GM12891 (cell line): Measurements from ENCODE around the gene SLC44A2.
A peak's percentile ranks its signal among the peaks of the same experiment; 100 is the strongest.
"Not testable (repeated sequence)": the region's sequence is repeated elsewhere in the genome, so short reads cannot be mapped to it uniquely, and the experiment has no call there.

Experiments used
- DNase-seq: peaks from one replicate; pipeline ENCODE4 v3.0.0; 2011; ENCODE audit warnings: low spot score; ENCODE audit not compliant: insufficient read length
- FAIRE-seq: peaks from 2 replicates; lab custom pipeline; 2011; peaks lifted over from hg19 to GRCh38; lab: Jason Lieb, UNC
- PAX5 ChIP-seq: IDR thresholded peaks from 2 replicates; pipeline ENCODE4 v1.6.1; 2011; ENCODE audit warnings: low read length, moderate library complexity, mild to moderate bottlenecking; ENCODE audit not compliant: insufficient read depth, severe bottlenecking
- POLR2A ChIP-seq: IDR thresholded peaks from 2 replicates; pipeline ENCODE4 v1.6.1; 2011; ENCODE audit warnings: low read depth, low read length, control low read depth
- POLR2AphosphoS5 ChIP-seq: IDR thresholded peaks from 2 replicates; pipeline ENCODE4 v1.6.1; 2011; ENCODE audit warnings: low read depth, low read length, control low read depth
- POU2F2 ChIP-seq: IDR thresholded peaks from 2 replicates; pipeline ENCODE4 v1.6.1; 2011; ENCODE audit warnings: low read depth, mild to moderate bottlenecking, control low read depth, low read length, moderate library complexity
- SPI1 ChIP-seq: IDR thresholded peaks from 2 replicates; pipeline ENCODE4 v1.6.1; 2011; ENCODE audit warnings: low read depth, low read length, control low read depth
- TAF1 ChIP-seq: IDR thresholded peaks from 2 replicates; pipeline ENCODE4 v1.6.1; 2011; ENCODE audit warnings: low read depth, low read length, control low read depth

The SLC44A2 gene

DNA sequence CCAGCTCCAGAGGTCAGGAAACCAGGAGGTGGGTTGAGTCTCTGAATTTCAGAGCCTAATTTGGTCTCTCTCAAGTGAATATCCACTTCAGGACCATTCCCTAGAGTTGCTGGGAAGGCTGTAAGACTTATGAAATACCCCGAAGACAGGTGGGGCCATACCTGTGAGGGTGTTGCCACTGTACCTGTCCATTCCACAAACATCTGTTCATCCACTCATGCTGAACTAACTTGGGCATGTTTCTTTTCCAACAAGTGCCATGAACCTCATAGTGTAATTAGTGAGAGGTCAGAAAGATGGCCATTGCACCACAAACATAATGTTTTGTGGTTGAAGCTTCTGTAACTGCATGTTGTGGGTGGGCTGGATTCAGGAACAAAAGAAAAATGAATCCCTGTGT lies 36.6 kb downstream of the SLC44A2 start:
- FAIRE-seq (no peak), DNase-seq (no peak)
- no peak for TF ChIP-seq TAF1
- no peak for TF ChIP-seq POU2F2
- TF ChIP-seq POLR2A, result no peak
- no peak for TF ChIP-seq PAX5
- TF ChIP-seq POLR2AphosphoS5, result no peak
- TF ChIP-seq SPI1, result no peak

DNA sequence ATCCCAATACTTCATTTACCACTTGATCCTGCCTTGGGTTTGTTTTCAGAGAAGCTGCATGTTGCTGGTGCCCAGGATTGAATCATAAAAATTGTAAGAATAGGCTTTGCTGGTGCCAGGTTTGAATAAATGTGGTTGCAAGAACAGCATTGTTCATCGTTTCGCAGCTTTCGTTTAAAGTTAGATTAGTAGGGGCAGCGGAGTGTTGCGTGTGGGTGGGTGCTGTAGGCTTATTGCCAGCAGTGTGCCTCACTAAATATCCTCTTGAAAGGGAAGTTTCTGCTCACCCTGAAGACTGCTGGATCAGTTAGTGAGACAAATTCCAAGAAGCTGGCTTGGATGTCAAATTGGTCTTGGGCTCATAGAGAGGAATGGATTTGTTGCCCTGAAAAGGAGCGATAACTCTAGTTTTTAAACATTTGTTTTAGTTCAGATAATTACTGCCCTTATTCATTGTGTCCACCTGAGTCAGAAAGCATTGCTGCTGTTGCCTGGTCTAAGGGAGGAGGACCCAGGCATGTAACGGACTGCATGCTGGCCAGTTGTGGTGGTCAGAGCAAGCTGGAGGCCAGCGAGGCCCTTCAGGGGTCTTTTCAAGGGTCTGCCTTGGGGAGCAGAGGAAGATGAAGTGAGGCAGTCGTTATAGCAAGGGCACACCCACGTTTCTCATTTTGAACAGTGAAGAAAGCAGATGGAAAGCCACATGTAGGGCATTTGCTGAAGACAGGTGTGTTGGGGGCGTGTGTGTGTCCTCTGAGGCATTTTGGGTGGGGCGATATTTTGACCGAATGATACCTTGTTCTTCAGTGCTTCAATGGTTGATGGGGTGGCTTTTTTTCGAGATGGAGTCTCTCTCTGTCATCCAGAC lies 37.3 kb downstream of the SLC44A2 start:
- FAIRE-seq, result peak; percentile 84
- no peak for DNase-seq
- TF ChIP-seq POLR2AphosphoS5 (no peak), POU2F2 (no peak; the same call in 1 of the 2 replicates)

DNA sequence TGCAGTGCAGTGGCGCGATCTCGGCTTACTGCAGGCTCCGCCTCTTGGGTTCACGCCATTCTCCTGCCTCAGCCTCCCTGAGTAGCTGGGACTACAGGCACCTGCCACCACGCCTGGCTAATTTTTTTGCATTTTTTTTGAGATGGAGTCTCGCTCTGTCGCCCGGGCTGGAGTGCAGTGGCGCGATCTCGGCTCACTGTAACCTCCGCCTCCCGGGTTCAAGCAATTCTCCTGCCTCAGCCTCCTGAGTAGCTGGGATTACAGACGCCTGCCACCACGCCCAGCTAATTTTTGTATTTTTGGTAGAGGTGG lies 37.9 kb downstream of the SLC44A2 start:
- DNase-seq, FAIRE-seq: not testable (repeated sequence)

DNA sequence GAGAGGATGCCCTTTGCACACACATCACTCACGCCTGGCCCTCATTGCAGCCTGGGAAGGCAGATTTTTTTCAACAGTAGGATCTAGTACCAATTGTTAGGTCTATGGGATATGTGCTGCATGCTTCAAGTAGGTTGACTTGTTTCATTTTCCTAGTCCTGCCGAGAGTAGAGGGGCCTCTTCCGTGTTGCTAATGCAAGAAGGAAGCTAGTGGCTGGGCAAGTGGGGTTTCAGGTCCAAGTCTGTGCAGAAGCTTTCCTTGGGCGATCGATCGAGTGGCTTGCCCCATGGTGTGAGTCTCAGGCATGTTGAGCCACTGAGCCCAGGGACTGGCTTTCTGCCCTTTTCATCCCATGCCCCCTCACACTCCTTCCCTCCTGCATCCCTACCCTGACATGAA lies 42.5 kb downstream of the SLC44A2 start:
- TF ChIP-seq PAX5 (no peak), TAF1 (no peak), POLR2AphosphoS5 (no peak; the same call in none of the 2 replicates), SPI1 (no peak), POU2F2 (no peak), POLR2A (no peak)
- no peak for FAIRE-seq

DNA sequence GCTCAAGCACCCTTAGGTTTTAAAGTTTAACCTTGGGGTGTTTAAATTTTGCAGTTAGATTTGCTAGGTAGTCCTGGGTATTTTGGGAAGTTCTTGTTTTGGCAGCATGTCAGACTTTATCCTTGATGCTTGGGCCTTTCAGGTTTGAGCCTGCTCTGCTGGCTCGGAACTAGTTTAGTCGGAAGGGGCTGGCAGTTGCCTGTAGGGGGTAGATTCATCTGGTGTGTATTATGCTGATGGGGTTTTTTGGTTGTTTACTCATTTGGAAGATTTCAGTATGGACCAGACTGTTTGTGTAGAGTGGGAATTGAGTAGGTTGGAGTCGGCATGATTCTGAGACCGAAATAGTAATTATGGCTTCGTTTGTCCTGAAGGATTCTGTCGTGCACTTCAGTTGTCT lies 43.9 kb downstream of the SLC44A2 start:
- DNase-seq (no peak), FAIRE-seq (no peak)
- TF ChIP-seq POLR2AphosphoS5, result no peak
- no peak for TF ChIP-seq TAF1
- TF ChIP-seq POLR2A, result no peak
- no peak for TF ChIP-seq PAX5
- TF ChIP-seq POU2F2, result no peak
- no peak for TF ChIP-seq SPI1

More for the DNA sequence above, 42.5 kb downstream of the SLC44A2 start:
- no peak for DNase-seq

DNA sequence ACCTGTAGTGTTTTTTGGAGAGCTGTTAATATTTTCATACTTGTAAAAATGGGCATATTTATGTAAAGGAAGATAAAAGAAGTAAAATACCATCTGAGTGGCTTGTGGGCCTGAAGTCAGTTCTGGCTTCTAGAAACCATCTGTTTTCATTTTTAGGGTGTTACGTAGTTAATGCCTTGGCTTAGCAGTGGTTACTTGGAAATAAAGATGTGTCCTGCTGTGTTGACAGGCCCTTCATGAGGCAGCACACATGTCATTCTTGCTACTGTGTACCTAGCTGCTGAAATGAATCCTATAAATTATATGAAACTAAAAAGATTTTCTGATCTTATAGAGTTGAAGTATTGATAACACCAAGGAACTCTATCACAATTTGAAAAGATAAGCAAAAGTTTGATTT lies 44.8 kb downstream of the SLC44A2 start:
- TF ChIP-seq POLR2A, result no peak
- TF ChIP-seq POU2F2, result no peak
- TF ChIP-seq TAF1, result no peak
- no peak for TF ChIP-seq POLR2AphosphoS5
- TF ChIP-seq SPI1, result no peak
- TF ChIP-seq PAX5, result no peak
- no peak for FAIRE-seq
- no peak for DNase-seq

DNA sequence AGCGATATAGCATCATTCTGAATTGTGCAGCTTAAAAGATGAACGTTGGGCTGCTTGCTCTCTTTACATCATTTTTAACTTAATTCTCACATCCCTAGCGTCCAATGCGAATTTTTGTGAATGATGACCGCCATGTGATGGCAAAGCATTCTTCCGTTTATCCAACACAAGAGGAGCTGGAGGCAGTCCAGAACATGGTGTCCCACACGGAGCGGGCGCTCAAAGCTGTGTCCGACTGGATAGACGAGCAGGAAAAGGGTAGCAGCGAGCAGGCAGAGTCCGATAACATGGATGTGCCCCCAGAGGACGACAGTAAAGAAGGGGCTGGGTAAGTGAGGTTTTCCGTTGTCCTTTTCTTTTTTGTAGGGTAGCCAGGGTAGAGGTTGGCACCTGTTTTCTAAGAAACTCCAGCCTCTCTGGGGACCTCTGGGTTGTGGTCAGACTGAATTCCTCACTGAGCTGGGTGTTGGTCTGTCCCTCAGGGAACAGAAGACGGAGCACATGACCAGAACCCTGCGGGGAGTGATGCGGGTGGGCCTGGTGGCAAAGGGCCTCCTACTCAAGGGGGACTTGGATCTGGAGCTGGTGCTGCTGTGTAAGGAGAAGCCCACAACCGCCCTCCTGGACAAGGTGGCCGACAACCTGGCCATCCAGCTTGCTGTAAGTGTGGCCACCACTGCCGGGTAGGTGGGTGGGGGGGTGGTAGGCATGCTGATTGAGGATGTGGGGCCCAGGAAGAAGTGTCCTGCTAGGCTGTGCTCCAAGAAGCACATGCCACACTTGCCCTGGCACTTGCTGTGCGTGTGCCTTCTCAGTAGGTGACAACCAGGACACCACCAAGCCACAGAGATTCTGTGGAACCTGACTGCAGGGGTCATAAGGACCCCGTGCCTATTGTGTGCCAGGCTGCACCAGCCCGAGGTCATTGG lies 45.8 kb downstream of the SLC44A2 start:
- DNase-seq (no peak), FAIRE-seq (no peak)
- TF ChIP-seq POLR2AphosphoS5 (no peak), POU2F2 (no peak), PAX5 (no peak), POLR2A (no peak; the same call in 1 of the 2 replicates), SPI1 (no peak), TAF1 (no peak)

DNA sequence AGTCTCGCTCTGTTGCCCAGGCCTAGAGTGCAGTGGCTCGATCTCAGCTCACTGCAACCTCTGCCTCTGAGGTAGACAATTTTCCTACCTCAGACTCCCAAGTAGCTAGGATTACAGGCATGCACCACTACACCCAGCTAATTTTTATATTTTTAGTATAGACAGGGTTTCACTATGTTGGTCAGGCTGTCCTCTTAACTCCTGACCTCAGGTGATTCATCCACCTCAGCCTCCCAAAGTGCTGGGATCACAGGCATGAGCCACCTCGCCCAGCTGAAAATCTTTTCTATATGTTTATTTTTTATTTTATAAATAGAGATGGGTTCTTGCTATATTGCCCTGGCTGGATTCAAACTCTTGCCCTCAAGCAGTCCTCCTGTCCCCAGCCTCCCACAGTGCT lies 46.6 kb downstream of the SLC44A2 start:
- FAIRE-seq, DNase-seq: not testable (repeated sequence)

DNA sequence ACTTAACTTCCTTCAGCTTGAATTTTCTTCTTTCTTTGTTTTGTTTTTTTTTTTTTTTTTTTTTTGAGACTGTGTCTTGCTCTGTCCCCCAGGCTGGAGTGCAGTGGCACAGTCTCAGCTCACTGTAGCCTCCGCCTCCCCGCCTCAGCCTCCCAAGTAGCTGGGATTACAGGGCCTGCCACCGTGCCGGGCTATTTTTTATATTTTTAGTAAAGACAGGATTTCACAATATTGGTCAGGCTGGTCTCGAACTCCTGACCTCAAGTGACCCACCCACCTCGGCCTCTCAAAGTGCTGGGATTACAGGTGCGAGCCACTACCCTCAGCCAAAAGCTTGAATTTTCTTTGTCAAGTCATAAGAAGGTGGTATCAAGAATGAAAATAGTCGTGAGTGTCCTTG lies 49.9 kb downstream of the SLC44A2 start:
- DNase-seq, FAIRE-seq: not testable (repeated sequence)

DNA sequence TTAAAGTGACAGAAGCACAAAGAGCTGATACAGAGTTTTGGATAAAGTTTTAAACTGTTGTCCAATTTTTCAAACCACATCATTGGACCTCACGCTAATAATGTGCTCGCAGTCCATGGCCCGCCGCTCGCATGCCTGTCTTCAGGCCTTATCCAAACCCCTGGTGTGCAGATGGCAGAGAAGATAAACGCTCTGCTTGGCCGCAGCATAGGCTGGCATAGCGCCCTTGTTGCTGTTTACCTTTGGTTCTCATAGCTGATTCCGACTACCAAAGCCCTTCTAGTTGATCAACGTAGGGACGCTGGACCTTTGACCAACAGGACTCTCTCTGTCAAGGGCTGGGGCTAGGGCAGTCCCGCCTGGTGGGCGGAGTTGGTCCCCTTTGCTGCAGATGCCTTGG lies 52.4 kb downstream of the SLC44A2 start:
- DNase-seq (no peak), FAIRE-seq (no peak)
- TF ChIP-seq POU2F2 (no peak), POLR2AphosphoS5 (no peak), POLR2A (no peak), PAX5 (no peak), SPI1 (no peak), TAF1 (no peak)
